ENCODE data around the gene GRIFIN.
A peak's percentile ranks its signal among the peaks of the same experiment; 100 is the strongest.
"Not testable (repeated sequence)": the region's sequence is repeated elsewhere in the genome, so short reads cannot be mapped to it uniquely, and the experiment has no call there.

The GRIFIN gene

GRCh38 chr7:2477447-2478398 lies 1.5 kb upstream of the GRIFIN start:
- DNase-seq, result peak; percentile 38

GRCh38 chr7:2476776-2477446 lies 713 bp upstream of the GRIFIN start:
- DNase-seq, result no peak

- DNase-seq, result no peak
Observed at GRCh38 chr7:2475678-2476015, 551 bp downstream of the GRIFIN start.

- no peak for DNase-seq
Observed at GRCh38 chr7:2474813-2475677, 1.2 kb downstream of the GRIFIN start.

- no peak for DNase-seq
Observed at GRCh38 chr7:2474224-2474623, 2.0 kb downstream of the GRIFIN start.

DNA sequence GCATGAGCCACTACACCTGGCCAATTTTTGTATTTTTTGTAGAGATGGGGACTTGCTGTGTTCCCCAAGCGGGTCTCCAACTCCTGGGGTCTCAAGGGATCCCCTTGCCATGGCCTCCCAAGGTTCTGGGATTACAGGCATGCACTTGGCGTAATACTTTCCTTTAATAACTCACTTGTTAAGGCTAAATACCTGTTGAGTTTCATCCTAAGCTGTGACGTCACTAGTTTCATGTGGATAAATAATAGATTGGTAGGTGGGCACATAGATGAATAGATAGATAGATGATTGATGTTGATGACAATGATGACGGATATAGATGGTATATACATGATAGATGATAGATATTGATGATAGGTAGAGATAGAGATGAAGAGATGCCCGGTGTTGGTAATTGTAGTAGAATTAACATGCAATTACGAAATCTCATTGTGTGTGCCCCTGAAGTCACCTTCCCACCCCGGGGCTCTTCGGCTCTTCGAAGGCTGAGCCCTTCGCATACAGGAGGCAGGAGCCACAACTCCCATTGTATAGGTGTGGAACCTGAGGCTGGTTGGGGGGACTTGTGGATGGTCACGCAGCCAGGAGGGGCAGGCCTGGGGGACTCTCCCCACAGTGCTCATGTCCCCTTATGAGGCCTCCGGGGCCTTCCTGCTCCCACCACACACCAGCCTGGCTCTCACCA lies 2.6 kb downstream of the GRIFIN start:
- DNase-seq, result no peak

GRCh38 chr7:2472739-2473138 lies 3.5 kb downstream of the GRIFIN start:
- DNase-seq, result no peak

DNA sequence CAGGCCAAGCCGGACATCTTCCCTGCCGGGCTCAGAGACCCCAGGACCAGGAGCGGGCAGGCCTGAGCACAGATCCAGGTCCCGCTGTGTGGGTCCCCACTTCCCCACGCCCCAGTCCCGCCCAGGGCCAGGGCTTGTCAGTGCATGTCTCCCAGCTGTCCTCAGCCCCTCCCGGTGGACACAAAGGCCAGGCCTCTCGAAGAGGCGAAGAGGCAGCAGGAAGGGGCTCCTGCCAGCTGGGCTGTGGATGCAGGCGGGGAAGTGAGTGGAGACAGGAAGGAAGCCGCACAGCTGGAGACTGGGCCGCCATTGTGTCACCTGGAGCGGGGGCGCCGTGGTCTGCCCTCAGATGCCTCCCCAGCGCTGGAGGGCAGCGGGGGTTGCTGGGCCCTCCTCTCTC lies 4.8 kb downstream of the GRIFIN start:
- DNase-seq, result peak; percentile 94

DNA sequence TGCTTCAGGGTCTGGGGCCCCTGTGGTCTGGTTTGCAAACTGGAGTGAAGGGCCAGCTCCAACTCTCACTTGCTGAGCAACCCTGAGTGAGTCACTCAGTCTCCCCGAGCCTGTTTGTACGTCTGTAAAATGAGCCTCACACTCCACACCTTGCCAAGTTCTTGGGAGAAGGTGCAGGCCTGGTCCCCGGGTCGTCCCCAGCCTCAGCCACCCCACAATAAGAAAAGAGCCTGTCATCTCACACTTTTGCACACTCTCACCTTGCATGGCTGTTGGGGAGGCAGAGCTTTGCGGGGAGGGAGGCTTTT lies 5.2 kb downstream of the GRIFIN start:
- DNase-seq, result peak; percentile 37

DNA sequence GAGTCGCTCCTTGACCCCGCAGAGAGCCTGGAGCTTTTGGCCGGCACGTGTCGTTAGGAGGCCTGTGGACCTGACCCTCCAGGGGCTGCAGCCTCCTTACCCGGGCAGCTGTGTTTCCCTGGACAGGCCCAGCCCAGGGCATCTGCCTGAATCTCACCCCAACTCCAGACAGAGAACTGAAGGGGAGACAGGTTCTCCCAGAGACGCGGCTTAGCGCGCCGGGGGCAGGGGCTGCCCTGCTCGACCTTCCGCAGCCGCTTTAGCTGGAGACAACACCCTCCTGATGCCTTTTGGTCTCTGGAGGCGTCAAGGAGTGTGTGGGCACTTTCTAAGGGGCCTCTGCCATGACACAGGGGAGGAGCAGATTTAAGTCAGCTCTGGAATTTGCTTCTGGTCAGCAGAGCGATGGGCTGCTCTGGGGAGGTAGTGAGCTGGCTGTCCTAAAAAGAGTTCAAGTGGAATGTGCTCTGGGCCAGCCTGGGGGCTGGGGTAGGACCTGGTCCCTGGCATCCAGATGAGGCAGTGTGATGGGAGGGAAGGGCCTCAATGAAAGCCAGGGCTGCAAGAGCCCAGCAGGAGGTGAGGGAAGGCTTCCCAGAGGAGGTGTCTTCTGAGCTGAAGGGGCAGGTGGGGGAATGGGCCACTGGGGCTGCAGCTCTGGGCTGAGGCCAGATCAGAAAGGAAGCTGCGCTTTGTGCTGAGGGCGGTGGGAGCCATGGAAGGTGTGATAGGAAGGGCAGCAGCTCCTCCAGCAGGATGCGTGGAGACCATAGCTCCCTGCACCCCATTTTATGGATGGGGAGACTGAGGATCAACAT lies 5.8 kb downstream of the GRIFIN start:
- DNase-seq, result no peak

GRCh38 chr7:2469460-2470203 lies 6.6 kb downstream of the GRIFIN start:
- not testable (repeated sequence) for DNase-seq

- DNase-seq, result no peak
Observed at GRCh38 chr7:2468227-2468626, 8.0 kb downstream of the GRIFIN start.

GRCh38 chr7:2466675-2467074 lies 9.5 kb downstream of the GRIFIN start:
- DNase-seq, result no peak

DNA sequence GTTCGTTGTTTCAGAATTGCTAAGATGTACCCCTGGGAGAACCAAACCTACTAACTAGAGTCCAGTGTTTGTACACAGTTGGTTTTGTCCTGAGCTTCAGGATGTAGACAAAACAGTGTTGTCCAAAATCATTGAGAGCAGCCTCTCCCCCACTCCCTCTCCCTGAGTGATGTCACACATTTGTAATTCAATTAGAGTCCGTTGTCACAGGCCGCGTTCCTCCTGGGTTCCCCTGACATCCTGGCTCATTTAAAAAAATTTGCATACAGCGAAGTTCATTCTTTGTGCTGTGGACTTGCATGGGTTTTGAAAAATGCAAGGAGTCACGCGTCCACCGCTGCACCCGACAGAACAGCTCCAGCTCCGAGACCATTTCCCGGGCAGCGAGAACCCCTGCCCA lies 10.3 kb downstream of the GRIFIN start:
- peak; percentile 38 for DNase-seq

DNA sequence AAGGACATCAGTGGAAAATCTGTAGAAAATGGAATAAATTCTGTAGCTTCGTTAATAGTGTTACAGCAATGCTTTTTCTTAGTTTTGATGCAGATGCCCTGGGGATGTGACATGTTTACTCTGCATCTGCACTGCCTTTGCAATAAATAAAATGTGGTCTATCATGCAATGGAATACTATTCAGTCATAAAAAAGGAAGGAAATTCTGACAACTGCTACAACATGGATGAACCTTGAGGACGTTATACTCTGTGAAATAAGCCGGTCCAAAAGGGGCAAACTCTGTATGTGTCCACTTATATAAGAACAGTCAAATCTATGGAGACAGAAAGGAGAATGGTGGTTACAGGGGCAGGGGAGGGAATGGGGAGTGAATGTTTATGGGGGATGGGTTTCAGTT lies 13.5 kb downstream of the GRIFIN start:
- DNase-seq, result no peak

DNA sequence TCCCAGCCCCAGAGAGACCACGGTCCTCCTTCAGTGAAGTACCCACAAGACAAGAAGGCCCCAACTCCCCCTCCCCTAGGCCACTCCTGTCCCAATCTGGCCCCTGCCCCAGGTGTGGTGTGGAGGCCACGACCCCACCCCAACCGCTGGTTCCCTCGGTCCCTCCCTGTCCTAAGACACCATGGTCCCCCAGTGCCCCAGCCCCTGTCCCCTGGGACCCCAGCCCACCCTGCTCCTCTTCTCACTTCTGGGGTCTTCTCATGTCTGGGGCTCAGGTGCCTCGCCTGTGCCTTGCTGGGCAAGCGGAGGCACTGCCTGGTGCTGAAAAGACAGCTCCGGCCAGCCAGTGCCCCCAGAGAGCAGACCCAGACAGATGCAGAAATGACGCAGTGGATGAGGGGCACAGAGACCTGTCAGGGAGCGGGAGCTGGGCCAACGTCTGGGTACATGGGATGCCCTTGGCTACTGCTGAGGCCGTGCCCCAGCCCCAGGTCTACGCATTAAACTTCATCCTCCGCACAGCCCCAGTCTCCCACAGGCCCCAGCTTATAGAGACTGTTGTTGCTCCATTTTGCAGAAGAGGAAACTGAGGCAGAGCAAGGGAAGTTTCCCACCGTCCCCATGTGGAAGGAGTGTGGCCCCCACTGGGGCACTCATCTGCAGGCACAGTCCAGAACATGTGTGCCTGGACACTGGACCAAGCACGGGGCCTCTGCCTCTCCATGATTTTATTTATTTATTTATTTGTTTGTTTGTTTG lies 14.8 kb downstream of the GRIFIN start:
- no peak for DNase-seq

DNA sequence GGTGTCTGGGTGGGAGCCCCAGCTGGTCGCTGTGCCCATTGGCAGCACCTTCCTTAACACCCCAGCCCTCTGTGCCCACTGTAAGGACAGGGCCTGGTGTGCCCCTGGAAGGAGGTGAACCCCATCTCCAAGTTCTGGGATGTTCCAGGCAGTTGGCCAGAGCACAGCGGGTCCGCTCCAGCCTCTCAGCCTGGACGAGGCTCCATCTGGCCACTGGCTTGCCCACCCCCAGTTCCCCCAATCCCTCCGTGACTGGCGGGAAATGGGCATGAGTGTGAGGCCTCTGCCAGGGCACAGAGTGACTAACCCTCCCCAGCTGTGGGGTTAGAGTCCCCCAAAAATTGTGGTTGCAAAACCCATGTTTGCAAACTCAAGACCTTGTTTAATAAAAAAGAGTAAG lies 15.6 kb downstream of the GRIFIN start:
- DNase-seq, result no peak

- DNase-seq, result no peak
Observed at GRCh38 chr7:2460188-2460587, 16.0 kb downstream of the GRIFIN start.

DNA sequence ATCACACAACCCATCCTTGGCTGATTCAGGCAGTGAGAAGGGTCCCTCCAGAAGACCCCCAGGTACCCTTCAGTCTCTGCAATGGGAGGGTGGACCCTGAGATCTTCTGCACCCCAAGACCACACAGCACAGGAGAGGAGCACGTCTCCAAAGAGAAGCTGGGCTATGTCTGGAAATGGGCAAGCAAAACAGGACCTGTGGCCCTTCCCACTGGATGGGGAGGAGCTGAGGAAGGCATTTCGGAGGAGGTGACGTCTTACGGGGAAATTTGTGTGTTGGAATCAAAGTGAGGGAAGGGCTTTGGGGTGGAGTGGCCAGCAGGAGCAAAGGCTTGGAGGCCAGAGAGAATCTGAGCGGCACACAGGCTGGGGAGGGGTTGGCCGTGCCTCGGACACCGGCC lies 16.5 kb downstream of the GRIFIN start:
- DNase-seq, result no peak

- not testable (repeated sequence) for DNase-seq
Observed at GRCh38 chr7:2453849-2454248, 22.3 kb downstream of the GRIFIN start.
